ENCODE measurements around the gene ZNF79. TPM values are rescaled to one million over a fixed set of nuclear protein-coding genes. Genes with fewer than 3 reads are reported as not detected.

ZNF79 gene
- total and polyA plus RNA-seq, 2 donors from 2014 or later, result 2.1 to 9.1 TPM

DNA sequence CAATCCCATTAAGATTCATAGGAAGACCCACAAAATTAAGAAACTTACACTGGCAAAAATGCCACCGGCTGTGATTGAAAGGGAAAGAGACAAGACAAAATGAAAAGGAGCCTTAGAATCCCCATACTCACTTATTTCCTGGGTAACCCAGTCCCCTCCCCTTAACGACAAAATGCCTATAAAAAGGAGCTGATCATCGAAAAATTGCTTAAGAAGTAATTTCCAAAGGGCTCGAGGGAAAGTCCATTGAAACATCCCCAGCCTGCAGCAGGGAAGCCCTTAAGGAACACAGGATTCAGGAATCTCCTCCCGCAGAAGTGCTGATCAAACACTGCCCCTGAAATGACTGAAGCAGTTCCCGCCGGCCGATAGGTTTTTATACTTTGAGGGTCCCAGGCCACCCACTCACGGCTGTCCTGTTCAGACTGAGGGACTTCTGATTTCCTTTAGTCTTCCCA, 677 bp upstream of the ZNF79 start:
- Histone ChIP-seq H3K27ac (ENCODE audit: low read depth in 2 of 2, low read length in 2 of 2) (peak overlapping the region; percentile 84 to 88), H3K4me1 (ENCODE audit: control insufficient read depth in 2 of 3, insufficient read depth in 2 of 3, low read depth in 1 of 3, low read length in 3 of 3) (peaks cover 0 to 17% (median 15%) of the 10 kb centered on the region in 3 donors), H3K36me3 (ENCODE audit: control insufficient read depth in 2 of 3, insufficient read depth in 3 of 3, low read length in 3 of 3) (peaks cover 0 to 1% (median 0%) of the 10 kb centered on the region in 3 donors), H3K27me3 (ENCODE audit: control insufficient read depth, insufficient read depth, low read length) (no peaks in the 10 kb centered on the region), H3K9me3 (ENCODE audit: control insufficient read depth in 2 of 3, insufficient read depth in 1 of 3, low read length in 3 of 3) (no peaks in the 10 kb centered on the region), H3K4me3 (ENCODE audit: low read length in 3 of 3) (peak overlapping the region; percentile 86 to 97 (median 91)), H3K9ac (ENCODE audit: low read length in 3 of 3) (peak overlapping the region; percentile 81 to 93 (median 86))
- DNase-seq (no peak), FAIRE-seq (no peak)
- intact Hi-C loops (cut with DNase I), result no loop called here
- no peak for TF ChIP-seq CTCF (IDR thresholded peaks at IDR 0.05; ENCODE audit: borderline replicate concordance, extremely low read depth, insufficient read depth)

- TF ChIP-seq CTCF (IDR thresholded peaks at IDR 0.05; ENCODE audit: borderline replicate concordance, extremely low read depth, insufficient read depth), result no peak
- H3K27ac ChIP-seq (ENCODE audit: low read depth in 2 of 2, low read length in 2 of 2), result peak overlapping the region; percentile 84 to 88
- H3K4me3 ChIP-seq (ENCODE audit: low read length in 3 of 3), result peak overlapping the region; percentile 86 to 97 (median 91)
- FAIRE-seq (no peak), DNase-seq (no peak)
- peak overlapping the region; percentile 74 to 93 (median 86) for H3K9ac ChIP-seq (ENCODE audit: low read length in 3 of 3)
- intact Hi-C loops (cut with DNase I), result no loop called here
- no peaks in the 10 kb centered on the region for H3K9me3 ChIP-seq (ENCODE audit: control insufficient read depth in 2 of 3, insufficient read depth in 1 of 3, low read length in 3 of 3)
- H3K27me3 ChIP-seq (ENCODE audit: control insufficient read depth, insufficient read depth, low read length), result no peaks in the 10 kb centered on the region
- H3K36me3 ChIP-seq (ENCODE audit: control insufficient read depth in 2 of 3, insufficient read depth in 3 of 3, low read length in 3 of 3), result peaks cover 0 to 2% (median 0%) of the 10 kb centered on the region in 3 donors
- peaks cover 0 to 15% (median 15%) of the 10 kb centered on the region in 3 donors for H3K4me1 ChIP-seq (ENCODE audit: control insufficient read depth in 2 of 3, insufficient read depth in 2 of 3, low read depth in 1 of 3, low read length in 3 of 3)
Observed at GRCh38 chr9:127424676-127424999, 456 bp downstream of the ZNF79 start.

GRCh38 chr9:127426756-127427155, 2.6 kb downstream of the ZNF79 start:
- FAIRE-seq (no peak), DNase-seq (no peak)
- intact Hi-C loops (cut with DNase I), result no loop called here
- Histone ChIP-seq H3K27me3 (ENCODE audit: control insufficient read depth, insufficient read depth, low read length) (no peaks in the 10 kb centered on the region), H3K27ac (ENCODE audit: low read depth in 2 of 2, low read length in 2 of 2) (no peak overlapping the region), H3K4me3 (ENCODE audit: low read length in 3 of 3) (no peak overlapping the region), H3K9ac (ENCODE audit: low read length in 3 of 3) (no peak overlapping the region), H3K36me3 (ENCODE audit: control insufficient read depth in 2 of 3, insufficient read depth in 3 of 3, low read length in 3 of 3) (peaks cover 0 to 6% (median 2%) of the 10 kb centered on the region in 3 donors), H3K4me1 (ENCODE audit: control insufficient read depth in 2 of 3, insufficient read depth in 2 of 3, low read depth in 1 of 3, low read length in 3 of 3) (peaks cover 0 to 15% (median 15%) of the 10 kb centered on the region in 3 donors), H3K9me3 (ENCODE audit: control insufficient read depth in 2 of 3, insufficient read depth in 1 of 3, low read length in 3 of 3) (no peaks in the 10 kb centered on the region)
- TF ChIP-seq CTCF (IDR thresholded peaks at IDR 0.05; ENCODE audit: borderline replicate concordance, extremely low read depth, insufficient read depth), result no peak

DNA sequence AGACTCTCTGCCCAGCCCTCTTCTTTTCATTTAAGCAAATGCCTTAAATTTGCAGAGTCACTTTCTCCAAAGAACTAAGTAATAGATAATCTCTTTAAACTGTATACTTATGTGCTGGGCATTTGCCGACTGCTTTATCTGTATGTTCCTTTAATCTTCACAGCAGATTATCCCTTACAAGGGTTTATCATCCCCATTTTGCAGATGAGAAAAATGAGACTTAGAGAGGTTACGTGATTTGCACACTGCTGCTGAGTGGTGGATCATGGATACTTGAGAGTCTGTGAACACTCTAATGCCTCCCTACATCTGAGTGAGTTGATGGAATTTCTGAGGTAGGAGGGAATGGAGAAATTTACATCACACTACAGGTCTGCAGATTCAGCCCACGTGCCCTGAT, 4.2 kb downstream of the ZNF79 start:
- no peak for DNase-seq
- H3K36me3 ChIP-seq (ENCODE audit: control insufficient read depth in 2 of 3, insufficient read depth in 3 of 3, low read length in 3 of 3), result peaks cover 0 to 10% (median 6%) of the 10 kb centered on the region in 3 donors
- H3K4me1 ChIP-seq (ENCODE audit: control insufficient read depth in 2 of 3, insufficient read depth in 2 of 3, low read depth in 1 of 3, low read length in 3 of 3), result peaks cover 0 to 9% (median 4%) of the 10 kb centered on the region in 3 donors
- H3K27ac ChIP-seq (ENCODE audit: low read depth in 2 of 2, low read length in 2 of 2), result no peak overlapping the region
- H3K9ac ChIP-seq (ENCODE audit: low read length in 3 of 3), result no peak overlapping the region
- H3K4me3 ChIP-seq (ENCODE audit: low read length in 3 of 3), result no peak overlapping the region
- H3K27me3 ChIP-seq (ENCODE audit: control insufficient read depth, insufficient read depth, low read length), result no peaks in the 10 kb centered on the region
- intact Hi-C loops (cut with DNase I), result no loop called here
- no peaks in the 10 kb centered on the region for H3K9me3 ChIP-seq (ENCODE audit: control insufficient read depth in 2 of 3, insufficient read depth in 1 of 3, low read length in 3 of 3)
- no peak for FAIRE-seq
- no peak for TF ChIP-seq CTCF (IDR thresholded peaks at IDR 0.05; ENCODE audit: borderline replicate concordance, extremely low read depth, insufficient read depth)
